NCI-H526 (cell line): ENCODE measurements around the gene ZNF415.
"Not testable (repeated sequence)": the region's sequence is repeated elsewhere in the genome, so short reads cannot be mapped to it uniquely, and the experiment has no call there.

Experiments
- DNase-seq, 2 experiments: peaks; one replicate each; lab custom pipeline; 2025; lab: John Stamatoyannopoulos, UW

The ZNF415 gene

GRCh38 chr19:53132141-53132991 is at the start of gene ZNF415:
TSS of gene ZNF415 (minus strand) at chr19:53132910. CDS start at chr19:53122676, 10,234 bp downstream.
- peak; percentile 84 to 94 for DNase-seq

DNA sequence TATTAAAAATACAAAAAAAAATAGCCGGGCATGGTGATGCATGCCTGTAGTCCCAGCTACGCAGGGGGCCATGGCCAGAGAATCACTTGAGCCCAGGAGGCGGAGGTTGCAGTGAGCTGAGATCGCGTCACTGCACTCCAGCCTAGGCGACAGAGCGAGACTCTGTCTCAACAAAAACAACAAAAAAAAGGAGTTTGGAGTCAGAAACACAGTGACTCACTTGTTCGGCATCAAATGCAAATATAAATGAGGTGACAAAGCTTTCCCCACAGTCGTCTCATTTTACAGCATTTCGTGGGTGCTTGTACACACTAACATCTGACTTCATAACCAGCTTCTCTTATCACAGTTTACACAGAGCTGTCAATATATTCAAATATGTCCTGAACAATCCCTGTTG is 49.5 kb upstream of the ZNF415 start:
- no peak for DNase-seq

- no peak for DNase-seq
These were observed 45.3 kb upstream of the ZNF415 start for GRCh38 chr19:53177986-53178385.

DNA sequence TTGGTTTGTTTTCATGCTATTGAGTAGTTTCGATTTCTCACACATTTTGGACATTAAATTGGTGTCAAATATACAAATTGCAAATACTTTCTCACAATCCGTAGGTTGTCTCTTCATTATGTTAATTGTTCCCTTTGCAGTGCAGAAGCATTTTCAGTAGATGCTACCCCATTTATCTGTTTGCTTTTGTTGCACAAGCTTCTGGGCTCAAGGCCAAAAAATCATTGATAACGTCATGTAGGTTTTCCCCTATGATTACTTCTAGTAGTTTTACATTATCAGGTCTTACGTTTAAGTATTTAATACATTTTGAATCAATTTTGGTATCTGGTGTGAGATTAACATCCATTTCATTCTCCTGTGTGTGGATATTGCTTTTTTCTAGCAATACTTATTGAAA is 40.2 kb upstream of the ZNF415 start:
- no peak for DNase-seq

GRCh38 chr19:53165691-53166091 is 33.0 kb upstream of the ZNF415 start:
- DNase-seq: no peak

DNA sequence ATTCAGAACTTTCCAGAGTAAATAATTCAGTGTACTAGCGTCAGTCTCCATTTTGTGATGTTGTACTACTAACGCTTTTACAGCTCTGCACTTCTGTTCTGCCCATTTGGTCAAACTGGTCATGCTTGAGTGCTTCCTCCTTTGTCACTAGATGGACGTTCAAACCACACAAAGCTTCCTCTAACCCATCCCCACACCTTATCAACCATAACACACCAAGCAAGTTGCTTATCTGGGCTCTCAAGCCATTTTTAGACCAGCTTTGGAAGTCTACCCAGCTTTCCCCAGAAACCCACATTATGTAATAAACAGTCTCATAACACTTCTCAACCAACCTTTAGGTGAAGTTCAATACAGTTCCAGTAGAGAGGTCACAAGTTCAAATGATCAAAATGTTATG is 28.4 kb upstream of the ZNF415 start:
- no peak for DNase-seq

GRCh38 chr19:53160350-53160749 is 27.6 kb upstream of the ZNF415 start:
- DNase-seq: no peak

DNA sequence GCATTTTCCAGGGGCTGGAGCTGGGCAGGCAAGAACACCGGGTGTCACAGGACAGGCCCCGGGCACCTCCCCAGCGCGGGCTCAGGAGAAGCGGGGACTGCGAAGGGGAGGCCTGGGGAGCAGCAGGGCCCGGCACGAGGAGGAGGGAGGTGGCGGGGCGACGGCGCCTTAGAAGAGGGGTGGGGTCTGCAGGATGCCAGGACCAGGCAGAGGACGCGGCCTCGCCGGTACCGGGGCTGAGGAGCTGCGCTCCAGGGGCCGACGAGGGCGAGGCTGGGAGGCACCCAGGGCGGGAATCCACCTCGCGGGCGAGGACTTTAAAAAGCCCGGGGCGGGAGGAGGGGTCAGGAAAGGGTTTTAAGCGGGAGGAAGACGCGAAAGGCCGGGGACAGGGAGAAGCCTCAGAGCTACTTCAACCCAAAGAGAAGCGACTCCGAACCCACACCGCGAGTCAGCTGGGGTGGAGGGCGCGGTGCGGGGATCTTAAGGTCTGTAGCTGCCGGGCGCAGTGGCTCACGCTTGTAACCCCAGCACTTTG is 25.5 kb upstream of the ZNF415 start:
- peak; percentile 41 to 72 for DNase-seq

DNA sequence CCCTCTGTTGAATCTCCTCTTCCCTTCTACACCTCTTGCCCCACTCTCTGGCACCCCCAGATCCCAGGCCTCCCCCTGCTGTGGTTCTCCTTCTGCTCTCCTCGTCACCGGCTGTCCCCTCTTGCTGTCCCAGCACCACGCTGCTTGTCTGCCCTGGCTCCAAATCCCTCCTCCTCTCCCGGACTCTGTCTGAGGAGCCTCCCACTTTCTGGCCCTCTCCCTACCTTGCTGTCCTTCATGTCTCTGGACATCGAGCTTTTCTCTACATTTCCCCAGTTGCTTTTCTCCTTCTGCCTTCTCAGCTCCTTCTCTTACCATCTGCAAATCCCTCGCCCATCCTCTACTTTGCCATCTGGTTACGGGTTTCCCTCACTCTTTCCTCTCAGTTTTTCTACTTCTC is 24.9 kb upstream of the ZNF415 start:
- peak in 1 of 2 experiments; percentile 27 for DNase-seq

DNA sequence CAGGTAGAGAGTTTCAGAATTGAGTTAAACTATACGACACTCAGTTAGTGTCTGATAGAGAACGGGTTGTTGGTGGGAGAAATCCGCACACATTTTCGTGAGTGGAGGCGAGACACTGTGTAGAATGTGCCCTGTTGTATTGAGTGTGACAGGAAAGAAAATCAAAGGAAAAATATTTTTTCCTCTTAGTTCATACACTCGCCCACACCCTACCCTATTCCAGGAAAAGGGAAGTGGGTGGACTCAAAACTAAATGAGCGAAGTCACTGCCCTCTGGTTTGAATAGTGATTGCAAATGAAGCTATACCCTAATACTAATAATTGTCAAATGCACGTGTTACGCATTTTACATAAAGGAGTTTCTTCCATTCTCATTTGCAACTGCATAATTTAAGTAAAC is 24.1 kb upstream of the ZNF415 start:
- no peak for DNase-seq

DNA sequence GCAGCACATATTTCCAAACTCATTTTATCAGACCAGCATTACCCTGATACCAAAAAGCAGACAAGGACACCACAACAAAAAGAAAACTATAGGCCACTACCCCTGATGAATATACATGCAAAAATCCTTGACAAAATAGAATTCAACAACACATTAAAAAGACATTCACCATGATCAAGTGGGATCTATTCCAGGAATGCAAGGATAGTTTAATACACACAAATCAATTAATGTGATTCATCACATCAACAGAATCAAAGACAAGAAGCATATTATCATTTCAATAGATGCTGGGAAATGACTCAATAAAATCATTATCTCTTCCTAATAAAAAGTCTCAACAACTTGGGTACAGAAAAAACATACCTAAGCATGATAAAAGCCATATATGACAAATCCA is 14.9 kb upstream of the ZNF415 start:
- no peak for DNase-seq

- DNase-seq: no peak
These were observed 7.6 kb upstream of the ZNF415 start for GRCh38 chr19:53140351-53140750.

DNA sequence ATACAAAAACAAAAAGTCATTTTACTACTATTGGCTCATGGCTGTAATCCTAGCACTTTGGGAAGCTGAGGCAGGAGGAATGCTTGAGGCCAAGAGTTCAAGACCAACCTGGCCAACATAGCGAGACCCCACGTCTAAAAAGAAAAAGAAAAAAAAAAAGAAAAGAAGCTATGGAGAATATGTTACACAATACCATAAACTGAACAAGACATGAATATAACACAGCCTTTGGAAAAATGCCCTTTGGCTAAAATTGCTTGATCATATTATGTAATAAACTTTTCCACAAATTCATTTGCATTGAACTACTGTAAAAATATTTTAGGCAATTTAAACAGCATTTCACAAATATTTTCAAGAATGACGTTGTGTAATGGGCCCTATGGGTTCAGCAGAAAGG is 3.7 kb upstream of the ZNF415 start:
- no peak for DNase-seq

- DNase-seq: no peak
These were observed 983 bp downstream of the ZNF415 start for GRCh38 chr19:53131727-53132126.

DNA sequence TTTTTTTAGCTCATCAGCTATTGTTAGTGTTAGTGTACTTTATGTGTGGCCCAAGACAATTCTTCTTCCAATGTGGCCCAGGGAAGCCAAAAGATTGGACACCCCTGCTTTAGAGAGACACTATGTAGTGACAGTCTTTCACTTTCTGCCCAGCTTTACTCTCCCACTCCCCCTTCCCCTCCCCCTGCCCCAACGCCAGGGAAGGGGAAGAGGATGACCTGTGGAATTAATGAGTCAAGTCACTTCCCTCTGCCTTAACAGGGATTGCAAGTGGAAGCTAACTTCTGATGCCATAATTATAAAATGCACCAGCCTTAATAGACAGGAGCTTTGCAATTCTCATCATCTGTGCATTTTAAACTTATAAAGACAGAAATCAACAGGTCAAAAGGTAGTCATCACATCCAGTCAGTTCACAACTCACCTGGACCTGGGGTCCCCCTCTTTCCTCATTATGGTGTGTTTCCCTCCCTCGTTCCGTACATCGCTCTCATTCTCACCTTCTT is 1.6 kb downstream of the ZNF415 start:
- no peak for DNase-seq

GRCh38 chr19:53130506-53130905 is 2.2 kb downstream of the ZNF415 start:
- DNase-seq: no peak

- not testable (repeated sequence) for DNase-seq
These were observed 5.8 kb downstream of the ZNF415 start for GRCh38 chr19:53126733-53127526.

DNA sequence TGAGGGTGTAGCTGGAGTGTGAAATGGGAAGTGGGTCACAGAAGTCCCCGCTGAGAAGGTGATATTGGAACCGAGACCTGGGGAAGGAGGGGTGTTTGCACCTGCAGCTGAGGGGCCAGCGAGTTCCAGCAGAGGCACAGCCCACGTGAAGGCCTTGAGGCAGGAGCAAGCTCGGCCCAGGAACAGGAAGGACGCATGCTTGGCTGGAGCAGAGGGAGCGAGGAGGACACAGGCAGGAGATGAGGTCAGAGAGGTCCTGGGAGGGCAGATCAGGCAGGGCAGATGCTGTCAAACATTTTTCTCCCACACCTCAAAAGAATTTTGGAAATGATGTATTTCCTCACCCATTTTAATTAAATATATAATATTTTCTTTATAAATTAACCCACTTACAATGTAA is 9.3 kb downstream of the ZNF415 start:
- DNase-seq: no peak

DNA sequence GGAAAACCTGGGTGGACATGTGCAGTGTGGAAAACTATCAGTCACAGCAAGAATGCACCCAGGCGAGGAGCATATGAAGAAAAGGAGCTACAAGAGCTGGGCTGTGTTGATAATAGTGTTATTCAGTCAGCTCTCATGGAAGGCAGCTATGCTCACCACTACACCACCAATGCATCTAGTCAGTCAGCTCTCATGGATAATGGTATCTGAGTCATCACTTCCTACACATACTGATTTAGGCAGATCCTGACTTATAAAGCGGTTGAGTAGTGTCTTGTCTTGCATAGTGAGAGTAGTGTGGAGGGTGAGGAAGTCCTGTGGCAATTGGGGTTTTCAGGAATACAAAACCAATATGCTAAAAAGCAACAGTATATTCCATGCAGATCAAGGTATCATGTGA is 20.4 kb downstream of the ZNF415 start:
- DNase-seq: no peak

DNA sequence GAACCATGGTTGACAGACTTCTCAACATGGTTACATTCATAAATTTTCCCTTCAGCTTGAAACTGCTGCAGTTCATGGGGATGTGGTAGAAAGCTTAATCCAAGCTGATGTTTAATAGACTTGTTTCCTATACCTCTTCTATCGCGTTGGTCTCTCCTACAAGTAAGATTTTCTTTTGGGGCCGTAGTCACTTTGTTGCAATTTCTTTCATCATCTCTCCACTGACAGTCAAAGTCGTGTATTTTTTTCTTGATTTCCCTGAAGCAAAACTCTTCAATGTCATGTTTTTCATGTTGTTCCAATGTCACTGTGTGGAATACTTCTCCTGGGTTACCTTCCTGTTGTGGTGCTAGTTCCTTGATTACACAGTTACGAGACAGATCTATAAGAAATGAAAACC is 23.2 kb downstream of the ZNF415 start:
- no peak for DNase-seq

- peak; percentile 97 to 100 for DNase-seq
These were observed 29.2 kb downstream of the ZNF415 start, which contains the start of gene ZNF160 for GRCh38 chr19:53103234-53104203. TSS of gene ZNF160 (minus strand) at chr19:53103422. CDS start at chr19:53086276, 17,146 bp downstream.
